Mesenchymal stem cell (in vitro differentiated cells and primary cell): ENCODE data around the gene NLGN1.

Source experiments
- DNase-seq: peaks from one replicate; pipeline ENCODE4 v3.0.0-alpha.2; 2013
- H2AFZ ChIP-seq: one replicate; pipeline ENCODE4 v1.6.1; 2013; ENCODE audit warnings: low read depth, mild to moderate bottlenecking, control low read depth, inconsistent platforms, low read length, moderate library complexity
- H2AK5ac ChIP-seq: 2 replicates; pipeline ENCODE4 v1.6.1; 2013; ENCODE audit warnings: low read length, moderate library complexity, mild to moderate bottlenecking, inconsistent platforms; ENCODE audit not compliant: severe bottlenecking
- H2BK120ac ChIP-seq: one replicate; pipeline ENCODE4 v1.6.1; 2013; ENCODE audit warnings: low read depth, mild to moderate bottlenecking, inconsistent platforms, low read length, moderate library complexity
- H2BK12ac ChIP-seq, 2 experiments: one replicate each; pipeline ENCODE4 v1.6.1; 2013; ENCODE audit warnings: inconsistent platforms in 2 of 2, low read length in 2 of 2, mild to moderate bottlenecking in 2 of 2, moderate library complexity in 2 of 2, control low read depth in 1 of 2
- H2BK15ac ChIP-seq: one replicate; pipeline ENCODE4 v1.6.1; 2013; ENCODE audit warnings: mild to moderate bottlenecking, low read depth, inconsistent platforms; ENCODE audit not compliant: poor library complexity, severe bottlenecking
- H2BK5ac ChIP-seq: 2 replicates; pipeline ENCODE4 v1.6.1; 2013; ENCODE audit warnings: low read depth, mild to moderate bottlenecking, low read length, control low read depth, inconsistent platforms; ENCODE audit not compliant: poor library complexity, severe bottlenecking
- H3K14ac ChIP-seq, 2 experiments: one replicate each; pipeline ENCODE4 v1.6.1; 2013; ENCODE audit warnings: inconsistent platforms in 2 of 2, low read length in 2 of 2, control low read depth in 1 of 2, mild to moderate bottlenecking in 1 of 2, moderate library complexity in 1 of 2
- H3K18ac ChIP-seq, 2 experiments: one replicate each; pipeline ENCODE4 v1.6.1; 2013; ENCODE audit warnings: inconsistent platforms in 2 of 2, low read length in 2 of 2, control low read depth in 1 of 2, low read depth in 1 of 2, mild to moderate bottlenecking in 1 of 2
- H3K23ac ChIP-seq, 2 experiments: one replicate each; pipeline ENCODE4 v1.6.1; 2013; ENCODE audit warnings: inconsistent platforms in 2 of 2, low read length in 2 of 2, mild to moderate bottlenecking in 2 of 2, moderate library complexity in 2 of 2, control low read depth in 1 of 2
- H3K27ac ChIP-seq: 2 replicates; pipeline ENCODE4 v1.5.1; 2013; ENCODE audit warnings: mild to moderate bottlenecking, moderate library complexity, low read length, control low read depth, inconsistent platforms; ENCODE audit not compliant: poor library complexity, severe bottlenecking
- H3K27me3 ChIP-seq, 2 experiments: 2 replicates each; pipeline versions ENCODE4 v1.6.1 to v1.7.0; 2013; ENCODE audit warnings: low read length in 2 of 2, mild to moderate bottlenecking in 2 of 2, moderate library complexity in 2 of 2, control low read depth in 1 of 2, inconsistent platforms in 1 of 2; ENCODE audit not compliant: control insufficient read depth in 1 of 2, insufficient read depth in 1 of 2
- H3K36me3 ChIP-seq, 2 experiments: 2 replicates each; pipeline versions ENCODE4 v1.6.1 to v1.7.0; 2013; ENCODE audit warnings: low read length in 2 of 2, control low read depth in 1 of 2, inconsistent platforms in 1 of 2, low read depth in 1 of 2, mild to moderate bottlenecking in 1 of 2; ENCODE audit not compliant: insufficient read depth in 2 of 2, control insufficient read depth in 1 of 2
- H3K4ac ChIP-seq, 2 experiments: one replicate each; pipeline ENCODE4 v1.6.1; 2013; ENCODE audit warnings: inconsistent platforms in 2 of 2, low read length in 2 of 2, mild to moderate bottlenecking in 2 of 2, moderate library complexity in 2 of 2, control low read depth in 1 of 2, low read depth in 1 of 2
- H3K4me1 ChIP-seq: 2 replicates; pipeline ENCODE4 v1.6.1; 2013; ENCODE audit warnings: low read depth, low read length, control low read depth; ENCODE audit not compliant: control insufficient read depth, insufficient read depth
- H3K4me2 ChIP-seq: 2 replicates; pipeline ENCODE4 v1.6.1; 2013; ENCODE audit warnings: low read length, mild to moderate bottlenecking, inconsistent platforms; ENCODE audit not compliant: poor library complexity, severe bottlenecking
- H3K4me3 ChIP-seq, 2 experiments: 2 replicates each; pipeline versions ENCODE4 v1.5.1 to v1.7.0; 2013; ENCODE audit warnings: low read length in 2 of 2, mild to moderate bottlenecking in 2 of 2, control low read depth in 1 of 2, low read depth in 1 of 2; ENCODE audit not compliant: insufficient read depth in 1 of 2
- H3K79me1 ChIP-seq: replicated peaks from 2 replicates; pipeline ENCODE4 v1.6.1; 2013; ENCODE audit warnings: mild to moderate bottlenecking, control low read depth, low read length, inconsistent platforms; ENCODE audit not compliant: poor library complexity, severe bottlenecking
- H3K9ac ChIP-seq: 2 replicates; pipeline ENCODE4 v1.7.0; 2013; ENCODE audit warnings: mild to moderate bottlenecking, low read length, moderate library complexity
- H3K9me3 ChIP-seq: 2 replicates; pipeline ENCODE4 v1.7.0; 2013; ENCODE audit warnings: mild to moderate bottlenecking, low read length; ENCODE audit not compliant: control insufficient read depth
- H4K8ac ChIP-seq: one replicate; pipeline ENCODE4 v1.6.1; 2013; ENCODE audit warnings: inconsistent platforms, mild to moderate bottlenecking, low read length, moderate library complexity
- H4K91ac ChIP-seq: one replicate; pipeline ENCODE4 v1.6.1; 2013; ENCODE audit warnings: mild to moderate bottlenecking, low read length, inconsistent platforms
- WGBS: methylation state at CpG from one replicate; pipeline ENCODE4 v1.1.7; 2013; ENCODE audit warnings: mixed read lengths; 5-methylcytosine and 5-hydroxymethylcytosine counted together

NLGN1 gene

GRCh38 chr3:173799060-173799816, 401.7 kb downstream of the NLGN1 start:
- no peak overlapping the region for H2BK15ac ChIP-seq
- H3K79me1 ChIP-seq: no peaks in the 10 kb centered on the region
- no peak overlapping the region for H2BK12ac ChIP-seq
- H3K4me2 ChIP-seq: no peak overlapping the region
- H3K4ac ChIP-seq: no peak overlapping the region
- no peaks in the 10 kb centered on the region for H3K4me1 ChIP-seq
- H4K8ac ChIP-seq: no peak overlapping the region
- H3K18ac ChIP-seq: no peak overlapping the region
- H2BK120ac ChIP-seq: no peak overlapping the region
- H3K23ac ChIP-seq: no peak overlapping the region
- H3K14ac ChIP-seq: no peak overlapping the region
- H2AK5ac ChIP-seq: no peak overlapping the region
- no peak for DNase-seq
- H3K9me3 ChIP-seq: no peaks in the 10 kb centered on the region
- no peaks in the 10 kb centered on the region for H3K36me3 ChIP-seq
- H2AFZ ChIP-seq: no peak overlapping the region
- no peak overlapping the region for H3K9ac ChIP-seq
- no peak overlapping the region for H3K27ac ChIP-seq
- no peak overlapping the region for H4K91ac ChIP-seq
- WGBS: 89% methylated on average over 1 of the region's 4 CpGs
- H3K4me3 ChIP-seq: no peak overlapping the region
- no peaks in the 10 kb centered on the region for H3K27me3 ChIP-seq
- H2BK5ac ChIP-seq: no peak overlapping the region

GRCh38 chr3:173800154-173800553, 402.6 kb downstream of the NLGN1 start:
- Histone ChIP-seq H2BK120ac (no peak overlapping the region), H3K9me3 (no peaks in the 10 kb centered on the region), H4K8ac (no peak overlapping the region), H2BK5ac (no peak overlapping the region), H2BK15ac (no peak overlapping the region), H2AFZ (no peak overlapping the region), H3K4me3 (no peak overlapping the region), H4K91ac (no peak overlapping the region), H2BK12ac (no peak overlapping the region), H3K4me1 (no peaks in the 10 kb centered on the region), H3K27ac (no peak overlapping the region), H3K14ac (no peak overlapping the region), H3K79me1 (no peaks in the 10 kb centered on the region), H2AK5ac (no peak overlapping the region), H3K4ac (no peak overlapping the region), H3K9ac (no peak overlapping the region), H3K27me3 (no peaks in the 10 kb centered on the region), H3K18ac (no peak overlapping the region), H3K36me3 (no peaks in the 10 kb centered on the region), H3K4me2 (no peak overlapping the region), H3K23ac (no peak overlapping the region)
- no CpG with 5 or more reads among the region's 2 CpGs for WGBS
- no peak for DNase-seq

DNA sequence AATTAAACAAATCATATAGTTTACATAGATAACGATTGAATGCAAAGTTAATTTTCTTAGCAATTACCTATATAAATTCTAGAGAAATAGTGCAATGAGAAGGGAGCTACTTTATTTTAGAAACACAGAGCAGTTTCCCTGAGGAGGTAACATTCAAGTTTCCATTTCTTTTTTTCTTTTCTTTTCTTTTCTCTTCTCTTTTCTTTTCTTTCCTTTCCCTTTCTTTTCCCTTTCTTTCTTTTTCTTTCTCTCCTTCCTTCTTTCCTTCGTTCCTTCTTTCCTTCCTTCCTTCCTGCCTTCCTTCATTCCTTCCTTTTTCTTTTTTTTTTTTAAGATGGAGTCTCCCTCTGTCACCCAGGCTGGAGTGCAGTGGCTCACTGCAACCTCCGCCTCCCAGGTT, 417.3 kb downstream of the NLGN1 start:
- H3K27ac ChIP-seq: no peak overlapping the region
- 87% methylated on average over 1 of the region's 3 CpGs for WGBS
- H2AFZ ChIP-seq: no peak overlapping the region
- H3K79me1 ChIP-seq: no peaks in the 10 kb centered on the region
- no peaks in the 10 kb centered on the region for H3K9me3 ChIP-seq
- H3K4ac ChIP-seq: no peak overlapping the region
- no peak overlapping the region for H2BK12ac ChIP-seq
- no peak overlapping the region for H3K4me2 ChIP-seq
- no peaks in the 10 kb centered on the region for H3K27me3 ChIP-seq
- DNase-seq: no peak
- H4K8ac ChIP-seq: no peak overlapping the region
- no peak overlapping the region for H2AK5ac ChIP-seq
- no peak overlapping the region for H2BK15ac ChIP-seq
- no peak overlapping the region for H3K23ac ChIP-seq
- H4K91ac ChIP-seq: no peak overlapping the region
- no peak overlapping the region for H3K9ac ChIP-seq
- no peak overlapping the region for H3K18ac ChIP-seq
- no peak overlapping the region for H2BK120ac ChIP-seq
- no peak overlapping the region for H3K14ac ChIP-seq
- no peak overlapping the region for H2BK5ac ChIP-seq
- no peak overlapping the region for H3K4me3 ChIP-seq
- no peaks in the 10 kb centered on the region for H3K36me3 ChIP-seq
- no peaks in the 10 kb centered on the region for H3K4me1 ChIP-seq

DNA sequence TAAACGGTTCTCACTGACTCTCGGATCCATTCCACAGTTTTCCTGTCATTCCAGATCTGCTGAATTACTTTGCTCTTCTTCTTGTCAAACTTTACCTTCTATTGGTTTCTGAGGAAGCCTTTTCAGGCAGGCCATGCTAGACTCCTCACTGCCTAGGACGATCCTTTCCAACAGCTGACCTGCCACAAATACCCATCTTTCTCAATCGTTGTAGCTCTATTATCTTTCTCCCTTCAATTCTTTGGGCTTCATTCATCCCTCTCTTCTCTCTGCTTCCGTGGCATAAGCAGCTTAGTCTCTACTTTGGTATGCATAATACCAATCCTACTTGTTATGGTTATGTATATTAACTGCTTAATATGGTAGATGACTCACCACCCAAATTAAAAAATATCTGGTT, 421.8 kb downstream of the NLGN1 start:
- no peak overlapping the region for H2BK12ac ChIP-seq
- no peaks in the 10 kb centered on the region for H3K9me3 ChIP-seq
- no peak overlapping the region for H3K4ac ChIP-seq
- H3K14ac ChIP-seq: no peak overlapping the region
- no peak overlapping the region for H2BK15ac ChIP-seq
- no peak overlapping the region for H4K91ac ChIP-seq
- H3K4me2 ChIP-seq: no peak overlapping the region
- no peak overlapping the region for H3K4me3 ChIP-seq
- no peak overlapping the region for H3K9ac ChIP-seq
- no peaks in the 10 kb centered on the region for H3K27me3 ChIP-seq
- no peaks in the 10 kb centered on the region for H3K4me1 ChIP-seq
- H3K23ac ChIP-seq: no peak overlapping the region
- H2BK120ac ChIP-seq: no peak overlapping the region
- H2AK5ac ChIP-seq: no peak overlapping the region
- no peak overlapping the region for H3K27ac ChIP-seq
- no peaks in the 10 kb centered on the region for H3K36me3 ChIP-seq
- DNase-seq: no peak
- no peak overlapping the region for H2AFZ ChIP-seq
- no peak overlapping the region for H4K8ac ChIP-seq
- H2BK5ac ChIP-seq: no peak overlapping the region
- no peaks in the 10 kb centered on the region for H3K79me1 ChIP-seq
- 88% methylated on average over 4 of the region's 5 CpGs for WGBS
- no peak overlapping the region for H3K18ac ChIP-seq
